Adrenal gland (tissue), 12 donors: Measurements from ENCODE around the gene KRTAP12-1. TPM values are rescaled to one million over a fixed set of nuclear protein-coding genes. Genes with fewer than 3 reads are reported as not detected.

Experiments
- DNase-seq, 7 donors: peaks; one replicate each; pipeline ENCODE4 v3.0.0-alpha.2; 2019 to 2020
- H3K27ac ChIP-seq, 5 donors: fragments of 200-600 bp; sonication (generic) in 4 of 5; 1 replicate in 3 of 5; 2 replicates in 2 of 5; pipeline versions ENCODE4 v1.5.1 to v1.8.0; 2016 to 2020; ENCODE audit warnings: mild to moderate bottlenecking in 1 of 5
- H3K27me3 ChIP-seq: fragments of 200-600 bp; 2 replicates; pipeline ENCODE4 v1.8.0; 2021
- H3K36me3 ChIP-seq, 2 donors: fragments of 200-600 bp; replicated peaks in 1 of 2; 1 replicate in 1 of 2; 2 replicates in 1 of 2; pipeline versions ENCODE4 v1.5.1 to v1.8.0; 2018 to 2022
- H3K4me1 ChIP-seq, 2 donors: fragments of 200-600 bp; replicated peaks in 1 of 2; 1 replicate in 1 of 2; 2 replicates in 1 of 2; pipeline versions ENCODE4 v1.5.1 to v1.8.0; 2018 to 2021
- H3K4me3 ChIP-seq, 4 donors: fragments of 200-600 bp; sonication (generic) in 3 of 4; one replicate each; pipeline ENCODE4 v1.5.1; 2016 to 2018
- H3K9me3 ChIP-seq, 3 donors: fragments of 200-600 bp; sonication (generic) in 1 of 3; replicated peaks in 1 of 3; 1 replicate in 2 of 3; 2 replicates in 1 of 3; pipeline versions ENCODE4 v1.5.1 to v1.8.0; 2016 to 2021
- CTCF ChIP-seq, 6 experiments: fragments of 450-650 bp in 4 of 6; fragments of 200-600 bp in 2 of 6; sonication (generic) in 1 of 6; IDR thresholded peaks; 1 replicate in 5 of 6; 2 replicates in 1 of 6; pipeline versions ENCODE4 v1.5.1 to v1.8.0; 2016 to 2021; ENCODE audit warnings: antibody characterized with exemption in 6 of 6, mild to moderate bottlenecking in 2 of 6, moderate library complexity in 1 of 6
- POLR2A ChIP-seq, 2 donors: fragments of 450-650 bp; IDR thresholded peaks; one replicate each; pipeline ENCODE4 v1.6.1; 2017; ENCODE audit warnings: antibody characterized with exemption in 2 of 2, mild to moderate bottlenecking in 2 of 2, moderate library complexity in 1 of 2
- WGBS, 4 donors: extraction: QIAGEN DNeasy Blood & Tissue Kit in 2 of 4; methylation state at CpG; one replicate each; pipeline versions ENCODE4 v1.1.5 to v1.1.7; 2013 to 2017; 5-methylcytosine and 5-hydroxymethylcytosine counted together
- intact Hi-C, 2 donors: fragments of 100-400 bp; cut with DNase I; formaldehyde crosslinking; loops; one replicate each; pipeline versions ENCODE4 v1.14.1 to v1.15.0; 2022 to 2023
- polyA plus RNA-seq, 3 donors: library from polyadenylated mRNA; stranded (reverse); fragments of 200-250 nt in 2 of 3; fragments of 350-450 nt in 1 of 3; fragmentation: Illumina TruSeq in 1 of 3; extraction: RNeasy Lipid Tissue Mini Kit (QIAGEN cat#74804) in 1 of 3; gene quantifications; one replicate each; pipeline ENCODE4 v1.2.3, GENCODE V29; 2013 to 2014
- total RNA-seq, 9 donors: library from RNA; depleted of rRNA in 4 of 9; stranded (reverse); fragments of >200 nt in 4 of 9; fragments of 120-200 nt in 1 of 9; fragmentation: NEBNext Ultra II Directional in 1 of 9; extraction: Animal tissue kit (Norgen Biotek cat#: 25700) in 1 of 9; gene quantifications; one replicate each; pipeline versions ENCODE4 v1.1.0 to v1.2.4, GENCODE V29; 2013 to 2023
- donor health status: healthy with polysubstance abuse.
- donor health status: Bipolar disorder and iron deficiency.
- donor health status: DM: yes; HTN: yes; CAD: no.
- donor health status: DM: no; HTN: no; CAD: no.
- donor health status: DM: no; HTN: no; CAD: no.
- donor health status: DM: yes; HTN: yes; CAD: no.

Gene KRTAP12-1
- total and polyA plus RNA-seq, 12 donors = not detected

- no peak for TF ChIP-seq POLR2A (IDR thresholded peaks at IDR 0.05)
- TF ChIP-seq CTCF (IDR thresholded peaks at IDR 0.05) = no peak
- H3K27ac ChIP-seq = no peak overlapping the region
- H3K27me3 ChIP-seq = no peaks in the 10 kb centered on the region
- H3K36me3 ChIP-seq = no peaks in the 10 kb centered on the region
- H3K9me3 ChIP-seq = no peaks in the 10 kb centered on the region
- no peak overlapping the region for H3K4me3 ChIP-seq
- no peaks in the 10 kb centered on the region for H3K4me1 ChIP-seq
- 58 to 79% (median 67%) methylated on average over 6 of the region's 6 CpGs for WGBS, 4 donors
- intact Hi-C loops = no loop called here
- DNase-seq = no peak
Measured at GRCh38 chr21:44684483-44684882, 2.5 kb upstream of the KRTAP12-1 start.

DNA sequence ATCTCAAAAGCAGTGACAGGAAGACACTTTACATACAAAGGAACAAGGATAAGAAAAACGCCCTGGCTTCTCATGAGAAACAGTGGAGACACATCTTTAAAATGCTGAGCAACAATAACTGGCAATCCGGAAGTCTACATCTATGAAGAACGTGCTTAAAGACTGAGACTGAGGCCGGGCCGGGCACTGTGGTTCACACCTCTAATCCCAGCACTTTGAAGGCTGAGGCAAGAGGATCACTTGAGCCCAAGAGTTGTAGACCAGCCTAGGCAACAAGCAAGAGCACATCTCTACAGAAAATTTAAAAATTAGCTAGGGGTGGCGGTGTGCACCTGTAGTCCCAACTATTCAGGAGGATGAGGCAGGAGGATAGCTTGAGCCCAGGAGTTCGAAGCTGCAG is 2.1 kb upstream of the KRTAP12-1 start:
- H3K4me3 ChIP-seq = no peak overlapping the region
- H3K27me3 ChIP-seq = no peaks in the 10 kb centered on the region
- H3K36me3 ChIP-seq = no peaks in the 10 kb centered on the region
- no peak for TF ChIP-seq POLR2A (IDR thresholded peaks at IDR 0.05)
- TF ChIP-seq CTCF (IDR thresholded peaks at IDR 0.05) = no peak
- DNase-seq = no peak
- no peaks in the 10 kb centered on the region for H3K9me3 ChIP-seq
- no peak overlapping the region for H3K27ac ChIP-seq
- intact Hi-C loops = no loop called here
- 64 to 77% (median 70%) methylated on average over 7 of the region's 7 CpGs for WGBS, 4 donors
- H3K4me1 ChIP-seq = no peaks in the 10 kb centered on the region

DNA sequence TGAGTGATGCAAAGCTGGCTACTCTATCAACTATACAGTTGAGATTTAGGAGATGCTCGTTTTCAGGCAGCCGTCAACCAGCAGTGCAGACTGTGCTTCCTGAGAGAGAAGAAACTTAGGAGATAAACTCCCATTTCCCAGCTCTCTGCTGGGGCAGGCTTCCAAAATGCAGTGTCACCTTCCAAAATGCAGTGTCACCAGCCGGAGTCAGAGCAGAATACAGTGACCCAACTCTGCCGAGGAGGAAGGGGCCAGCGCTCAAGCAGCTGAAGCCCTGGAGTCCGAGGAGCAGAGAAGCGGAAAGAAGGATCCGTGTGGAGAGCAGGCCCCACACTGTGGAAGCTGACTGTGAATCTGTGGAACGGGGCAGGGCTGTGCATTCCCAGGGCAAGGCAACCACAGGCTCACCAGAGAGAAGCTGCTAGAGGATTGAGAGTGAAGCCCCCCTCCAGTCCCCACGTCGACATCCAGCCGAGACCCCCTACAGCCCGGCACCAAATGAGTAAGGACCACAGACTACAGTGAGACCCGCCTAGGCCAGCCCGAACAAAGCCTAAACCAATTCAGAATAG is 703 bp upstream of the KRTAP12-1 start:
- no peaks in the 10 kb centered on the region for H3K36me3 ChIP-seq
- no peaks in the 10 kb centered on the region for H3K4me1 ChIP-seq
- WGBS, 4 donors = 70 to 76% (median 73%) methylated on average over 14 to 15 of the region's 15 CpGs
- H3K27ac ChIP-seq = no peak overlapping the region
- DNase-seq = no peak
- intact Hi-C loops = no loop called here
- H3K9me3 ChIP-seq = no peaks in the 10 kb centered on the region
- no peaks in the 10 kb centered on the region for H3K27me3 ChIP-seq
- no peak overlapping the region for H3K4me3 ChIP-seq
- no peak for TF ChIP-seq CTCF (IDR thresholded peaks at IDR 0.05)
- no peak for TF ChIP-seq POLR2A (IDR thresholded peaks at IDR 0.05)

DNA sequence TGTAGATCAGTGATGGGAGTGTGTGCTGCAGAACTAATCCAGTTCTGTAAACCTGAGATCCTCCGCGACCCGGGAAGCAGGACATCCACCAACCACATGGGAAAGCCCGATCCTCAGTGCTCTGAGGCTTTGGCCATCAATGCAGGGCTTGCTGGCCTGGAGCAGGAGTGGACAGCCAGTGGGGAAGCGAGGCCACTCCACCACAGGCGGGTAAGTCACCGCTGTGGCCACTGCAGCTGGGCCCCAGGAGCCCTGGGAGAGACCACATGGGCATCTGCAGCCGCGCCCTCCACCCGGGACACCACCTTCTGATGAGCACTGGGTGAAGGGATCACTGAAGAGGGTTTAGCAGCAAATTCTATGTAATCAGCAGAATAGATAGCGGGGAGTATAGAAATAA is 811 bp downstream of the KRTAP12-1 start:
- 62 to 91% (median 70%) methylated on average over 8 to 11 of the region's 11 CpGs for WGBS, 4 donors
- no peak for DNase-seq
- Histone ChIP-seq H3K36me3 (no peaks in the 10 kb centered on the region), H3K4me1 (no peaks in the 10 kb centered on the region), H3K4me3 (no peak overlapping the region), H3K27me3 (no peaks in the 10 kb centered on the region), H3K9me3 (no peaks in the 10 kb centered on the region), H3K27ac (no peak overlapping the region)
- intact Hi-C loops = no loop called here
- TF ChIP-seq CTCF (IDR thresholded peaks at IDR 0.05) (no peak), POLR2A (IDR thresholded peaks at IDR 0.05) (no peak)
